ENCODE results near the gene LIMD2.

Gene LIMD2

GRCh38 chr17:63714550-63715277, 14.8 kb upstream of the LIMD2 start:
- no peak for TF ChIP-seq ZNF610 (tag by site-specific recombination; IDR thresholded peaks at IDR 0.05; ENCODE audit: borderline replicate concordance)
- TF ChIP-seq ZNF600 (tag by site-specific recombination; IDR thresholded peaks at IDR 0.05) = no peak
- TF ChIP-seq ZNF248 (tag by site-specific recombination; IDR thresholded peaks at IDR 0.05) = no peak
- no peak for TF ChIP-seq ZNF560 (tag by site-specific recombination; IDR thresholded peaks at IDR 0.05; ENCODE audit: borderline replicate concordance)
- no peak for TF ChIP-seq ZEB2 (tag by site-specific recombination; IDR thresholded peaks at IDR 0.05)
- TF ChIP-seq ZBTB17 (tag by site-specific recombination; IDR thresholded peaks at IDR 0.05) = no peak
- no peak for TF ChIP-seq ZNF138 (tag by site-specific recombination; IDR thresholded peaks at IDR 0.05; ENCODE audit: borderline replicate concordance)
- ChIA-PET CTCF (interaction anchor here (0.6 to 2.7 kb wide), 4 partner anchors 9 to 289 kb away, joined by 3 to 9 read pairs (median 3); no protein-coding TSS in a partner anchor), POLR2A (interaction anchor here (0.8 kb wide), 1 partner anchor 9 kb away, joined by 3 read pairs; no protein-coding TSS in a partner anchor)
- H3K9me3 ChIP-seq (ENCODE audit: control insufficient read depth, insufficient read depth, low read depth, low read length) = no peaks in the 10 kb centered on the region
- no peak overlapping the region for H3K4me3 ChIP-seq (ENCODE audit: low read depth, low read length)
- H3K36me3 ChIP-seq (ENCODE audit: control insufficient read depth in 2 of 2, insufficient read depth in 1 of 2, low read length in 2 of 2) = peaks cover 28 to 60% of the 10 kb centered on the region in 2 experiments
- 0 out of 2 replicates have a peak overlapping the region, but pooled peaks have one; percentile 5 for H3K27ac ChIP-seq (ENCODE audit: extremely low read depth, low read depth, low read length)
- 0 out of 2 replicates have a peak, but pooled peaks cover 2% of the 10 kb centered on the region for H3K4me1 ChIP-seq (ENCODE audit: control insufficient read depth, insufficient read depth, low read length)

GRCh38 chr17:63709110-63709509, 9.2 kb upstream of the LIMD2 start:
- POLR2A ChIA-PET = no interaction called here
- CTCF ChIA-PET = interaction anchor here (0.6 to 1.1 kb wide), 3 partner anchors 32 to 937 kb away, joined by 3 to 6 read pairs (median 3); no protein-coding TSS in a partner anchor

DNA sequence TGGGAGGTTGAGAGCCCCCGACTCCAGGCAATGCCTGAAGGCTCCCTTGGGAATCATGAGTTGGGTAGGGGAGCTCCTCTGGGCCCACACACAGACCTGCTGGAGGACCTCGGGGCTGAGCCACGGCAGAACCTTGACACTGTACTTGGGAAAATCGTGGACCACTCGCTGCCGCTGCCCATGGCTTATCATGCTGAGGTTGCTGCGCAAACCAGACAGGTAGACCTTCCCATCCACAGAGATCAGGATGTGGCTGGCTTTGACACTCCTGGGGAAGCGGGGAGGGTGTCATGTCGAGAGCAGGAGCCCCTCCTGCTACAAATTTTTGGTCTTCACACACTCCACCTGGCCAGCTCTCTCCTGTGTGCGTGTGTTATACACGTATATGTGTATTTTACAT, 7.2 kb upstream of the LIMD2 start:
- Histone ChIP-seq H3K9me3 (ENCODE audit: control insufficient read depth, insufficient read depth, low read depth, low read length) (no peaks in the 10 kb centered on the region), H3K36me3 (ENCODE audit: control insufficient read depth in 2 of 2, insufficient read depth in 1 of 2, low read length in 2 of 2) (peaks cover 20 to 91% of the 10 kb centered on the region in 2 experiments), H3K27ac (ENCODE audit: extremely low read depth, low read depth, low read length) (no peak overlapping the region), H3K4me3 (ENCODE audit: low read depth, low read length) (no peak overlapping the region), H3K4me1 (ENCODE audit: control insufficient read depth, insufficient read depth, low read length) (no peaks in the 10 kb centered on the region)
- ChIA-PET POLR2A (no interaction called here), CTCF (no interaction called here)
- TF ChIP-seq REST (tag by site-specific recombination; IDR thresholded peaks at IDR 0.05) = no peak
- TF ChIP-seq ZNF112 (tag by site-specific recombination; IDR thresholded peaks at IDR 0.05) = no peak
- TF ChIP-seq SP3 (tag by site-specific recombination; IDR thresholded peaks at IDR 0.05) = no peak
- TF ChIP-seq, protein P1, sequence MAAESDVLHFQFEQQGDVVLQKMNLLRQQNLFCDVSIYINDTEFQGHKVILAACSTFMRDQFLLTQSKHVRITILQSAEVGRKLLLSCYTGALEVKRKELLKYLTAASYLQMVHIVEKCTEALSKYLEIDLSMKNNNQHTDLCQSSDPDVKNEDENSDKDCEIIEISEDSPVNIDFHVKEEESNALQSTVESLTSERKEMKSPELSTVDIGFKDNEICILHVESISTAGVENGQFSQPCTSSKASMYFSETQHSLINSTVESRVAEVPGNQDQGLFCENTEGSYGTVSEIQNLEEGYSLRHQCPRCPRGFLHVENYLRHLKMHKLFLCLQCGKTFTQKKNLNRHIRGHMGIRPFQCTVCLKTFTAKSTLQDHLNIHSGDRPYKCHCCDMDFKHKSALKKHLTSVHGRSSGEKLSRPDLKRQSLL (tag by site-specific recombination; IDR thresholded peaks at IDR 0.05) = no peak
- TF ChIP-seq, protein P2, sequence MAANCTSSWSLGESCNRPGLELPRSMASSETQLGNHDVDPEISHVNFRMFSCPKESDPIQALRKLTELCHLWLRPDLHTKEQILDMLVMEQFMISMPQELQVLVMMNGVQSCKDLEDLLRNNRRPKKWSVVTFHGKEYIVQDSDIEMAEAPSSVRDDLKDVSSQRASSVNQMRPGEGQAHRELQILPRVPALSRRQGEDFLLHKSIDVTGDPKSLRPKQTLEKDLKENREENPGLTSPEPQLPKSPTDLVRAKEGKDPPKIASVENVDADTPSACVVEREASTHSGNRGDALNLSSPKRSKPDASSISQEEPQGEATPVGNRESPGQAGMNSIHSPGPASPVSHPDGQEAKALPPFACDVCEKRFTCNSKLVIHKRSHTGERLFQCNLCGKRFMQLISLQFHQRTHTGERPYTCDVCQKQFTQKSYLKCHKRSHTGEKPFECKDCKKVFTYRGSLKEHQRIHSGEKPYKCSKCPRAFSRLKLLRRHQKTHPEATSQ (tag by site-specific recombination; IDR thresholded peaks at IDR 0.05) = no peak
- TF ChIP-seq ZNF324 (tag by site-specific recombination; IDR thresholded peaks at IDR 0.05) = no peak
- no peak for TF ChIP-seq ZNF585B (tag by site-specific recombination; IDR thresholded peaks at IDR 0.05)
- no peak for TF ChIP-seq ZNF335 (tag by site-specific recombination; conservative IDR thresholded peaks at IDR 0.05)
- no peak for TF ChIP-seq ZNF776 (tag by site-specific recombination; IDR thresholded peaks at IDR 0.05; ENCODE audit: borderline replicate concordance)
- TF ChIP-seq ZNF639 (tag by site-specific recombination; IDR thresholded peaks at IDR 0.05) = no peak
- TF ChIP-seq, protein P3, sequence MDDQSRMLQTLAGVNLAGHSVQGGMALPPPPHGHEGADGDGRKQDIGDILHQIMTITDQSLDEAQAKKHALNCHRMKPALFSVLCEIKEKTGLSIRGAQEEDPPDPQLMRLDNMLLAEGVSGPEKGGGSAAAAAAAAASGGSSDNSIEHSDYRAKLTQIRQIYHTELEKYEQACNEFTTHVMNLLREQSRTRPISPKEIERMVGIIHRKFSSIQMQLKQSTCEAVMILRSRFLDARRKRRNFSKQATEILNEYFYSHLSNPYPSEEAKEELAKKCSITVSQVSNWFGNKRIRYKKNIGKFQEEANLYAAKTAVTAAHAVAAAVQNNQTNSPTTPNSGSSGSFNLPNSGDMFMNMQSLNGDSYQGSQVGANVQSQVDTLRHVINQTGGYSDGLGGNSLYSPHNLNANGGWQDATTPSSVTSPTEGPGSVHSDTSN (CRISPR knock-in tag; IDR thresholded peaks at IDR 0.05) = no peak
- TF ChIP-seq ZNF2 (tag by site-specific recombination; IDR thresholded peaks at IDR 0.05) = no peak
- no peak for TF ChIP-seq ZNF768 (tag by site-specific recombination; IDR thresholded peaks at IDR 0.05)
- TF ChIP-seq SCRT2 (tag by site-specific recombination; IDR thresholded peaks at IDR 0.05) = no peak

More at GRCh38 chr17:63709110-63709509, 9.2 kb upstream of the LIMD2 start:
- no peaks in the 10 kb centered on the region for H3K9me3 ChIP-seq (ENCODE audit: control insufficient read depth, insufficient read depth, low read depth, low read length)
- peaks cover 35 to 91% of the 10 kb centered on the region in 2 experiments for H3K36me3 ChIP-seq (ENCODE audit: control insufficient read depth in 2 of 2, insufficient read depth in 1 of 2, low read length in 2 of 2)
- H3K4me1 ChIP-seq (ENCODE audit: control insufficient read depth, insufficient read depth, low read length) = no peaks in the 10 kb centered on the region
- no peak overlapping the region for H3K4me3 ChIP-seq (ENCODE audit: low read depth, low read length)
- no peak overlapping the region for H3K27ac ChIP-seq (ENCODE audit: extremely low read depth, low read depth, low read length)
- TF ChIP-seq ZNF76 (tag by site-specific recombination; IDR thresholded peaks at IDR 0.05; ENCODE audit: borderline replicate concordance, low read depth) (no peak), IKZF3 (tag by site-specific recombination; IDR thresholded peaks at IDR 0.05) (no peak), ZNF791 (tag by site-specific recombination; IDR thresholded peaks at IDR 0.05) (no peak), ZNF394 (tag by site-specific recombination; IDR thresholded peaks at IDR 0.05; ENCODE audit: borderline replicate concordance) (no peak)
